Stomach smooth muscle (tissue), 2 donors: ENCODE measurements around the gene ZNF860.

Experiments
- H3K27ac ChIP-seq: one replicate; pipeline ENCODE4 v1.7.0; 2013; ENCODE audit warnings: mild to moderate bottlenecking, low read length, inconsistent platforms
- H3K27me3 ChIP-seq, 2 donors: one replicate each; pipeline ENCODE4 v1.7.0; 2013; ENCODE audit warnings: low read length in 2 of 2; ENCODE audit not compliant: insufficient read depth in 2 of 2, control insufficient read depth in 1 of 2
- H3K36me3 ChIP-seq, 2 donors: one replicate each; pipeline ENCODE4 v1.7.0; 2013; ENCODE audit warnings: low read length in 2 of 2; ENCODE audit not compliant: control insufficient read depth in 2 of 2, insufficient read depth in 2 of 2
- H3K4me1 ChIP-seq: one replicate; pipeline ENCODE4 v1.7.0; 2013; ENCODE audit warnings: low read length; ENCODE audit not compliant: control insufficient read depth, insufficient read depth
- H3K4me3 ChIP-seq, 2 donors: one replicate each; pipeline ENCODE4 v1.7.0; 2013; ENCODE audit warnings: low read length in 2 of 2
- H3K9ac ChIP-seq, 2 donors: one replicate each; pipeline ENCODE4 v1.7.0; 2013; ENCODE audit warnings: low read length in 2 of 2, mild to moderate bottlenecking in 1 of 2
- H3K9me3 ChIP-seq, 2 donors: one replicate each; pipeline ENCODE4 v1.7.0; 2013; ENCODE audit warnings: low read length in 2 of 2; ENCODE audit not compliant: control insufficient read depth in 2 of 2
- donor health status: healthy.
- donor health status: Pancreatic carcinoma.

ZNF860 gene

GRCh38 chr3:31960793-31961431, 20.6 kb upstream of the ZNF860 start:
- H3K4me3 ChIP-seq, result peak overlapping the region; percentile 18 to 71
- peak overlapping the region in 1 of 2 donors; percentile 0 for H3K9ac ChIP-seq
- H3K4me1 ChIP-seq, result peaks cover 18% of the 10 kb centered on the region
- H3K27me3 ChIP-seq, result no peaks in the 10 kb centered on the region
- H3K36me3 ChIP-seq, result no peaks in the 10 kb centered on the region
- H3K9me3 ChIP-seq, result peaks cover 0 to 2% of the 10 kb centered on the region in 2 donors
- H3K27ac ChIP-seq, result peak overlapping the region; percentile 59

- Histone ChIP-seq H3K9me3 (no peaks in the 10 kb centered on the region), H3K27ac (no peak overlapping the region), H3K9ac (no peak overlapping the region), H3K27me3 (no peaks in the 10 kb centered on the region), H3K36me3 (no peaks in the 10 kb centered on the region), H3K4me3 (no peak overlapping the region), H3K4me1 (peaks cover 18% of the 10 kb centered on the region)
Measured at GRCh38 chr3:31962801-31963205, 18.7 kb upstream of the ZNF860 start.

GRCh38 chr3:31966978-31967591, 14.5 kb upstream of the ZNF860 start:
- Histone ChIP-seq H3K27me3 (no peaks in the 10 kb centered on the region), H3K36me3 (no peaks in the 10 kb centered on the region), H3K9ac (no peak overlapping the region), H3K27ac (no peak overlapping the region), H3K4me1 (no peaks in the 10 kb centered on the region), H3K9me3 (no peaks in the 10 kb centered on the region), H3K4me3 (no peak overlapping the region)

- no peak overlapping the region for H3K27ac ChIP-seq
- no peak overlapping the region for H3K9ac ChIP-seq
Measured at GRCh38 chr3:31967592-31967991, 14.0 kb upstream of the ZNF860 start.

GRCh38 chr3:31968369-31968926, 13.1 kb upstream of the ZNF860 start:
- Histone ChIP-seq H3K9me3 (no peaks in the 10 kb centered on the region), H3K27me3 (no peaks in the 10 kb centered on the region), H3K36me3 (no peaks in the 10 kb centered on the region), H3K9ac (no peak overlapping the region), H3K27ac (peak overlapping the region; percentile 11), H3K4me1 (peaks cover 3% of the 10 kb centered on the region), H3K4me3 (no peak overlapping the region)

More at GRCh38 chr3:31967592-31967991, 14.0 kb upstream of the ZNF860 start:
- no peaks in the 10 kb centered on the region for H3K27me3 ChIP-seq
- H3K4me3 ChIP-seq, result no peak overlapping the region
- no peaks in the 10 kb centered on the region for H3K9me3 ChIP-seq
- no peaks in the 10 kb centered on the region for H3K36me3 ChIP-seq
- H3K4me1 ChIP-seq, result no peaks in the 10 kb centered on the region

- peaks cover 3% of the 10 kb centered on the region for H3K4me1 ChIP-seq
- H3K9ac ChIP-seq, result no peak overlapping the region
- no peaks in the 10 kb centered on the region for H3K27me3 ChIP-seq
- peak overlapping the region; percentile 11 for H3K27ac ChIP-seq
- H3K36me3 ChIP-seq, result no peaks in the 10 kb centered on the region
- H3K4me3 ChIP-seq, result no peak overlapping the region
- H3K9me3 ChIP-seq, result no peaks in the 10 kb centered on the region
Measured at GRCh38 chr3:31968927-31969418, 12.6 kb upstream of the ZNF860 start.

GRCh38 chr3:31971607-31972006, 9.9 kb upstream of the ZNF860 start:
- Histone ChIP-seq H3K27me3 (no peaks in the 10 kb centered on the region), H3K4me3 (no peak overlapping the region), H3K27ac (no peak overlapping the region), H3K36me3 (no peaks in the 10 kb centered on the region), H3K9ac (no peak overlapping the region), H3K9me3 (no peaks in the 10 kb centered on the region), H3K4me1 (peaks cover 3% of the 10 kb centered on the region)

GRCh38 chr3:31973081-31973480, 8.5 kb upstream of the ZNF860 start:
- H3K9ac ChIP-seq, result no peak overlapping the region
- peaks cover 3% of the 10 kb centered on the region for H3K4me1 ChIP-seq
- H3K27ac ChIP-seq, result no peak overlapping the region
- no peaks in the 10 kb centered on the region for H3K27me3 ChIP-seq
- no peaks in the 10 kb centered on the region for H3K36me3 ChIP-seq
- no peaks in the 10 kb centered on the region for H3K9me3 ChIP-seq
- no peak overlapping the region for H3K4me3 ChIP-seq

- peaks cover 3% of the 10 kb centered on the region for H3K4me1 ChIP-seq
- H3K27me3 ChIP-seq, result no peaks in the 10 kb centered on the region
- H3K9me3 ChIP-seq, result no peaks in the 10 kb centered on the region
- H3K4me3 ChIP-seq, result no peak overlapping the region
- no peak overlapping the region for H3K27ac ChIP-seq
- H3K9ac ChIP-seq, result no peak overlapping the region
- no peaks in the 10 kb centered on the region for H3K36me3 ChIP-seq
Measured at GRCh38 chr3:31973837-31974236, 7.7 kb upstream of the ZNF860 start.

GRCh38 chr3:31974471-31974870, 7.1 kb upstream of the ZNF860 start:
- Histone ChIP-seq H3K27me3 (no peaks in the 10 kb centered on the region), H3K36me3 (no peaks in the 10 kb centered on the region), H3K4me1 (peaks cover 3% of the 10 kb centered on the region), H3K9ac (no peak overlapping the region), H3K4me3 (no peak overlapping the region), H3K27ac (no peak overlapping the region), H3K9me3 (no peaks in the 10 kb centered on the region)

- Histone ChIP-seq H3K36me3 (no peaks in the 10 kb centered on the region), H3K27ac (no peak overlapping the region), H3K27me3 (no peaks in the 10 kb centered on the region), H3K4me3 (no peak overlapping the region), H3K4me1 (peaks cover 4% of the 10 kb centered on the region), H3K9me3 (no peaks in the 10 kb centered on the region), H3K9ac (no peak overlapping the region)
Measured at GRCh38 chr3:31974964-31975363, 6.6 kb upstream of the ZNF860 start.
